DOHH2 (cell line): ENCODE data around the gene CSF2RB.

Experiments
- H3F3A ChIP-seq: fragments of 200-600 bp; sonication (generic), shearing (Covaris generic); 2 replicates; pipeline ENCODE4 v1.6.0; 2016; ENCODE audit warnings: antibody characterized with exemption, mild to moderate bottlenecking; ENCODE audit not compliant: control insufficient read depth, insufficient read depth
- H3K27ac ChIP-seq: fragments of 200-600 bp; sonication (generic); 2 replicates; pipeline ENCODE4 v1.5.1; 2014; ENCODE audit warnings: low read depth, mild to moderate bottlenecking, low read length, moderate library complexity
- H3K27me3 ChIP-seq: fragments of 200-600 bp; sonication (generic); 2 replicates; pipeline ENCODE4 v1.6.1; 2014; ENCODE audit warnings: mild to moderate bottlenecking, low read length, mixed read lengths; ENCODE audit not compliant: control insufficient read depth
- H3K36me3 ChIP-seq: fragments of 200-600 bp; sonication (generic); 2 replicates; pipeline ENCODE4 v1.6.1; 2014; ENCODE audit warnings: mild to moderate bottlenecking, low read length, moderate library complexity, mixed read lengths; ENCODE audit not compliant: control insufficient read depth
- H3K4me1 ChIP-seq: fragments of 200-600 bp; sonication (generic); 2 replicates; pipeline ENCODE4 v1.6.1; 2014; ENCODE audit warnings: mild to moderate bottlenecking, low read length, mixed read lengths; ENCODE audit not compliant: control insufficient read depth
- H3K4me2 ChIP-seq: fragments of 200-600 bp; sonication (generic); 2 replicates; pipeline ENCODE4 v1.6.0; 2014; ENCODE audit warnings: mild to moderate bottlenecking, low read length, moderate library complexity
- H3K4me3 ChIP-seq: fragments of 200-600 bp; sonication (generic); 2 replicates; pipeline ENCODE4 v1.5.1; 2014; ENCODE audit warnings: mild to moderate bottlenecking, low read length, mixed read lengths
- H3K79me2 ChIP-seq: fragments of 200-600 bp; sonication (generic); 2 replicates; pipeline ENCODE4 v1.6.1; 2014; ENCODE audit warnings: mild to moderate bottlenecking, low read length, mixed read lengths; ENCODE audit not compliant: control insufficient read depth
- H3K9me2 ChIP-seq: fragments of 200-600 bp; sonication (generic); replicated peaks from 2 replicates; pipeline ENCODE4 v1.6.1; 2014; ENCODE audit warnings: mild to moderate bottlenecking, low read length, mixed read lengths; ENCODE audit not compliant: control insufficient read depth
- H3K9me3 ChIP-seq: fragments of 200-600 bp; sonication (generic); 2 replicates; pipeline ENCODE4 v1.6.1; 2014; ENCODE audit warnings: antibody characterized with exemption, low read length, mixed read lengths; ENCODE audit not compliant: control insufficient read depth, insufficient read depth
- H4K20me1 ChIP-seq: fragments of 200-600 bp; sonication (generic); 2 replicates; pipeline ENCODE4 v1.6.0; 2014; ENCODE audit warnings: low read depth, mild to moderate bottlenecking, antibody characterized with exemption, low read length, moderate library complexity; ENCODE audit not compliant: control insufficient read depth, insufficient read depth
- CTCF ChIP-seq: fragments of 200-600 bp; sonication (generic); IDR thresholded peaks from one replicate; pipeline ENCODE4 v1.5.1; 2014; ENCODE audit warnings: antibody characterized with exemption, mild to moderate bottlenecking, low read depth, low read length; ENCODE audit not compliant: poor library complexity, severe bottlenecking
- EZH2phosphoT487 ChIP-seq: fragments of 200-600 bp; sonication (generic); IDR thresholded peaks from 2 replicates; pipeline ENCODE4 v1.6.1; 2017; ENCODE audit warnings: borderline replicate concordance, mild to moderate bottlenecking, antibody characterized with exemption, low read length, moderate library complexity, mixed read lengths

CSF2RB gene

DNA sequence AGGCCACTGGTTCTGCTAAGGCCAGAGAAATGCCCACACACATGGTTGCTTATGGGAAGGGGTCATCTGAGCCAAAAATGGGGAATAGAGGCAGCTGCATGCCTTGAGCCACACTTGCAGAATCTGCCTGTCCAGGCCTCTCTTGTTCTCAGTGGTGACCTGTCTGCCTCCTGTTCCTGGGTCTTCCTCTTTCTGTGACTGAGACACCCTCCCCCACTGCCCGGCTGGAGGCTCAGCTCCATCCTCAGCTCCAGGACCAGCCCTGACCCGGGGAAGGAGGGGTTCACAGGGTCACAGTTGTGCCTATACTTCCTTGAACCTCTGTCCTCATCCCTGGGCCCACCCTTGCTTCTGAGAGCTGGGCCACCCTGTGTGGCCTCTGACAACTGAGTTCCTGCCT lies 52.3 kb downstream of the CSF2RB start:
- H4K20me1 ChIP-seq = no peaks in the 10 kb centered on the region
- peaks cover 14% of the 10 kb centered on the region for H3K27me3 ChIP-seq
- H3K4me2 ChIP-seq = no peak overlapping the region
- H3K4me3 ChIP-seq = no peak overlapping the region
- peaks cover 10% of the 10 kb centered on the region for H3K4me1 ChIP-seq
- H3F3A ChIP-seq = no peaks in the 10 kb centered on the region
- no peaks in the 10 kb centered on the region for H3K79me2 ChIP-seq
- H3K9me2 ChIP-seq = no peaks in the 10 kb centered on the region
- H3K36me3 ChIP-seq = no peaks in the 10 kb centered on the region
- H3K9me3 ChIP-seq = no peaks in the 10 kb centered on the region
- no peak overlapping the region for H3K27ac ChIP-seq
- TF ChIP-seq EZH2phosphoT487 (no peak), CTCF (no peak)

DNA sequence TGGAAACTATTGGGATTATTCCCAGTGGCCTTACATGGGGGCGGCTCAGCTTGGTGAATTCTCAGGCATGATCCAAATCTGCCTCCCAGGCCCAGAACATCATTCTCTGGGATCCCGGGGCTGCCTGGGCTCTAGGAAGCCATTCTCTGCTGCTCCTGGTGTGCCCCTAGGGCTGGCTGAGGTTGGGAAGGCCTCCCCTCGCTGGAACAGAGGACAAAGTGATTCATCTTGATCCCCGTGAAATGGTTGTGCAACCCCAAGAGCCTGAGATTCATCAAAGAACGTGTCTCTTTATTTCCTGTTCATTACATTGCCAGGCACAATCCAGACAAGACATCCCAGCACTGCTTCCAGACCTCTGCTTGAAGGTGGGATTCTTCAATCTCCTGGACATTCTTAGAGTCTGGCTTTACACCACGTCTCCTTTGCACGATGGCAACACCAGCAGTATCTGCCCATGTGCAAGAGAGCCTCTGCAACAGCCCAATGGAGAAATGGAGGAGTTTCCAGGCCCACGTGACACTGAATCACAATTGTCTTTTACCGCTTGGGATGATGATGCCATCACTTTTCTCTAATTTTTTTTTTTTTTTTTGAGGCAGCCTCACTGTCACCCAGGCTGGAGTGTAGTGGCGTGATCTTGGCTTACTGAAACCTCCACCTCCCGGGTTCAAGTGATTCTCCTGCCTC lies 53.6 kb downstream of the CSF2RB start:
- H3K4me2 ChIP-seq = no peak overlapping the region
- H4K20me1 ChIP-seq = no peaks in the 10 kb centered on the region
- H3F3A ChIP-seq = no peaks in the 10 kb centered on the region
- TF ChIP-seq EZH2phosphoT487 (no peak), CTCF (no peak)
- peaks cover 6% of the 10 kb centered on the region for H3K4me1 ChIP-seq
- no peaks in the 10 kb centered on the region for H3K79me2 ChIP-seq
- H3K36me3 ChIP-seq = no peaks in the 10 kb centered on the region
- H3K27me3 ChIP-seq = peaks cover 1% of the 10 kb centered on the region
- H3K9me2 ChIP-seq = no peaks in the 10 kb centered on the region
- no peaks in the 10 kb centered on the region for H3K9me3 ChIP-seq
- H3K4me3 ChIP-seq = no peak overlapping the region
- no peak overlapping the region for H3K27ac ChIP-seq

DNA sequence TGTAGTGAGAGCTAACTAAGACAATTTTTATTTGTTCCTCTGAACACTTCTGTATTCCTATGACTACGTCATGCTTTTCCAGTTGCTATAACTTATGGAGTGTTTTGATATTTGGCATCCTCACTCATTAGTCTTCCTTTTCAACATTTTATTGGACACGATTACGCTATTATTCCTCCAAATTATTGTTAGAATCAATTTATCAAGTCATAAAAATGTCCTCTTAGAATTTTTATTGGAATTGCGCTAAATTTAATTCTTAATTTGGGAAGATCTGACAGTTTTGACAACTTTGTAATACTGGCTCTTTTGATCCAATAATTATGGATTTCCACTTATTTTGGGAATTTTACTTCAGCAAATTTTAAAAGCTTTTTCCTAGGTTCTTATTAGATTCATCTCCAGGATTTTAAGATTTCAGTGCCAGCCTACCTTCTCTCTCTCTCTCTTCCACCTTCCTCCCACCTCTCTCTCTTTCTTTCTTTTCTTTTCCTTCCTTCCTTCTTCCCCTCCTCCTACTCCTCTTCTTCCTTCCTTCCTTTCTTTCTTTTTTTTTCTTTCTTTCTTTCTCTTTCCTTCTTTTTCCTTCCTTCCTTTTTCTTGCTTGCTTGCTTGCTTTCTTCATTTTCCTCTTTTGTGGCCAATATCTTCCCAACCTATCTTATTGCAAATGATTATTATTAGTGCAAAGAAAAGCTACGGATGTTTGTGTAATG lies 55.0 kb downstream of the CSF2RB start:
- Histone ChIP-seq H3K9me2 (no peaks in the 10 kb centered on the region), H3K4me2 (no peak overlapping the region), H3K27ac (no peak overlapping the region), H3K79me2 (no peaks in the 10 kb centered on the region), H3K4me3 (no peak overlapping the region), H3F3A (no peaks in the 10 kb centered on the region), H3K36me3 (no peaks in the 10 kb centered on the region), H3K27me3 (no peaks in the 10 kb centered on the region; the same call in 1 of the 2 replicates), H3K9me3 (no peaks in the 10 kb centered on the region), H4K20me1 (no peaks in the 10 kb centered on the region), H3K4me1 (peaks cover 4% of the 10 kb centered on the region)
- TF ChIP-seq EZH2phosphoT487 = no peak
- no peak for TF ChIP-seq CTCF
